GM12878 (cell line): Measurements from ENCODE around the gene TOMM5. TPM values are rescaled to one million over a fixed set of nuclear protein-coding genes. Genes with fewer than 3 reads are reported as not detected.

Experiments used
- BMI1 ChIP-seq: fragments of 450-650 bp; IDR thresholded peaks from 2 replicates; pipeline ENCODE4 v1.6.1; 2016; ENCODE audit warnings: mild to moderate bottlenecking, moderate library complexity, borderline replicate concordance
- EED ChIP-seq: sonication (generic); IDR thresholded peaks from 2 replicates; pipeline ENCODE4 v1.6.1; 2016; ENCODE audit warnings: antibody characterized with exemption, low read depth
- EP300 ChIP-seq, 2 experiments: fragments of 150-350 bp in 1 of 2; IDR thresholded peaks; 2 replicates each; pipeline ENCODE4 v1.6.1; 2011 to 2012; ENCODE audit warnings: low read depth in 2 of 2, low read length in 2 of 2, borderline replicate concordance in 1 of 2, improper control_type of control experiment in 1 of 2, inconsistent platforms in 1 of 2; ENCODE audit not compliant: control insufficient read depth in 1 of 2
- FOXM1 ChIP-seq: IDR thresholded peaks from 2 replicates; pipeline ENCODE4 v1.6.1; 2012; ENCODE audit warnings: low read depth, mild to moderate bottlenecking, inconsistent platforms, low read length, moderate library complexity
- HDAC6 ChIP-seq: fragments of 200-600 bp; sonication (generic); IDR thresholded peaks from one replicate; pipeline ENCODE4 v1.8.0; 2017; ENCODE audit warnings: antibody characterized with exemption; ENCODE audit not compliant: unreplicated experiment
- IKZF2 ChIP-seq, 2 experiments: fragments of 450-650 bp; IDR thresholded peaks; 2 replicates each; pipeline ENCODE4 v1.6.1; 2017; ENCODE audit warnings: mild to moderate bottlenecking in 2 of 2, moderate library complexity in 2 of 2
- KDM1A ChIP-seq: fragments of 200-600 bp; sonication (generic); IDR thresholded peaks from 2 replicates; pipeline ENCODE4 v1.6.1; 2016; ENCODE audit warnings: borderline replicate concordance
- MYC ChIP-seq: IDR thresholded peaks from 2 replicates; pipeline ENCODE4 v1.6.1; 2011; ENCODE audit warnings: mild to moderate bottlenecking, low read length, moderate library complexity, inconsistent platforms; ENCODE audit not compliant: insufficient read depth, insufficient replicate concordance, insufficient read length, severe bottlenecking
- NFIC ChIP-seq: IDR thresholded peaks from 2 replicates; pipeline ENCODE4 v1.6.1; 2012; ENCODE audit warnings: low read depth, mild to moderate bottlenecking, inconsistent platforms, low read length, moderate library complexity
- NFYA ChIP-seq: IDR thresholded peaks from 2 replicates; pipeline ENCODE4 v1.6.1; 2011; ENCODE audit warnings: low read depth, mild to moderate bottlenecking, low read length, improper control_type of control experiment, borderline replicate concordance
- POLR2AphosphoS2 ChIP-seq: IDR thresholded peaks from 2 replicates; pipeline ENCODE4 v1.6.1; 2011; ENCODE audit warnings: low read depth, mild to moderate bottlenecking, low read length, improper control_type of control experiment, moderate library complexity
- POU2F2 ChIP-seq: IDR thresholded peaks from 3 replicates; pipeline ENCODE4 v1.6.1; 2011; ENCODE audit warnings: low read depth, mild to moderate bottlenecking, low read length, borderline replicate concordance
- RBBP5 ChIP-seq: fragments of 200-600 bp; sonication (generic); conservative IDR thresholded peaks from 2 replicates; pipeline ENCODE4 v1.6.1; 2016
- TARDBP ChIP-seq: IDR thresholded peaks from 2 replicates; pipeline ENCODE4 v1.6.1; 2016; ENCODE audit warnings: borderline replicate concordance
- ZZZ3 ChIP-seq: IDR thresholded peaks from 2 replicates; pipeline ENCODE4 v1.6.1; 2011; ENCODE audit warnings: low read depth; ENCODE audit not compliant: control insufficient read depth, insufficient read length
- polyA plus RNA-seq, 11 experiments: library from polyadenylated mRNA; depleted of rRNA in 4 of 11; unstranded in 6 of 11; stranded (reverse) in 5 of 11; fragments of >200 nt; fragmentation: Nextera tagmentation in 4 of 11; fragmentation: Illumina TruSeq in 1 of 11; extraction: Ambion mirVana in 4 of 11; extraction: Trizol in 1 of 11; gene quantifications; 1 replicate in 1 of 11; 2 replicates in 10 of 11; pipeline versions ENCODE4 v1.2.1 to v1.2.3, GENCODE V29; 2011 to 2016; ENCODE audit warnings: inconsistent platforms in 2 of 11, missing spikeins in 2 of 11, low read depth in 1 of 11
- total RNA-seq, 4 experiments: library from RNA; depleted of rRNA in 3 of 4; stranded (reverse); fragments of >200 nt in 3 of 4; fragmentation: Illumina TruSeq in 1 of 4; extraction: Trizol in 1 of 4; gene quantifications; 2 replicates each; pipeline versions ENCODE4 v1.2.1 to v1.2.3, GENCODE V29; 2013 to 2021
- TF ChIP-seq, protein P1 (sequence below): fragments of 450-650 bp; formaldehyde crosslinking; IDR thresholded peaks from 2 replicates; pipeline ENCODE4 v1.4.0; 2020; ENCODE audit warnings: mild to moderate bottlenecking, moderate library complexity
- TF ChIP-seq, protein P2 (sequence below): fragments of 150-350 bp; IDR thresholded peaks from 2 replicates; pipeline ENCODE4 v1.6.1; 2014; ENCODE audit warnings: mild to moderate bottlenecking, low read depth, low read length
- TF ChIP-seq, protein P3 (sequence below): IDR thresholded peaks from 2 replicates; pipeline ENCODE4 v1.6.1; 2012; ENCODE audit warnings: mild to moderate bottlenecking, low read depth, low read length

TOMM5 gene
- total and polyA plus RNA-seq, 10 of the 15 experiments (the other 5 are each of a cell fraction or from before 2014, with no cell fraction given): 152 to 1,143 (median 351) TPM

DNA sequence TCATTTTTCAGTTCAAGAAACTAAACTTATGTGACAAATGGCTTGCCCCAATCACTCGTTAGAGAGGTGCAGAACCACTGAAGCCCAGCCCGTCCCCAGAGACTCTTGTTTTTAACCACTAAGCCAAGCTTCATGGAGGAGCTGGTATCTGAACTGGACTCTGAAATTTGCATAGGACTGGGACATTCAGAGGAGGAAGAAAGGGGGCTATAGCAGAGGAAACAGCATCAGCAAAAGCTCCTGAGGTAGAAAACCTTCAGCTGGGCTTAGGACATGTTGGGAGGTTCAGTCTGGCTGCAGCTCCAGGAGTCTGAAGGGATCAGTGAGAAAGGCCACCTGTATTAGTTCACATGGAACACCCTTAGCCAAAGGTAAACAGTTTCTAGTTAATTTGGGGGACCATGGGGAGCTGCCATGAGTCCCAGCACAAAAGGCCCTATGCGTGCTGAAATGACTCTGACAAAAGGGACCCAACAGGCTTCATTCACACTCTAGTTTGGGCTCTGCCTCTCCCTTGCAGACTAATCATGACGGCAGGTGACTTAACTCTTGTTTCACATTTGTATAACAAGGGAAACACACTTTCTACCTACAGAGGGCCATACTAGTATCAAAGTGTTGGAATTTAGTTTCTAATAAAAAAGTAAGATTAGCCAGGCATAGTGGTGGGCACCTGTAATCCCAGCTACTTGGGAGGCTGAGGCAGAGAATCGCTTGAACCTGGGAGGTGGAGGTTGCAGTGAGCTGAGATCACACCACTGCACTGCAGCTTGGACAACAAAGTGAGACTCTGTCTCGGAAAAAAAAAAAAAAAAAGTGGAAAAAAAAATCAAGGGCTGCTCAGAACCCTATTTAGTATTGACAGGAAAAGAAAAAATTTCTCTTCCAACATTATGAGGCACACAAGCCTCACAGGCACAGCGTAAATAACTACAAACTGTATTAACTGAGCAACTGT, 26.5 kb downstream of the TOMM5 start (continued):
- TF ChIP-seq, protein P1, sequence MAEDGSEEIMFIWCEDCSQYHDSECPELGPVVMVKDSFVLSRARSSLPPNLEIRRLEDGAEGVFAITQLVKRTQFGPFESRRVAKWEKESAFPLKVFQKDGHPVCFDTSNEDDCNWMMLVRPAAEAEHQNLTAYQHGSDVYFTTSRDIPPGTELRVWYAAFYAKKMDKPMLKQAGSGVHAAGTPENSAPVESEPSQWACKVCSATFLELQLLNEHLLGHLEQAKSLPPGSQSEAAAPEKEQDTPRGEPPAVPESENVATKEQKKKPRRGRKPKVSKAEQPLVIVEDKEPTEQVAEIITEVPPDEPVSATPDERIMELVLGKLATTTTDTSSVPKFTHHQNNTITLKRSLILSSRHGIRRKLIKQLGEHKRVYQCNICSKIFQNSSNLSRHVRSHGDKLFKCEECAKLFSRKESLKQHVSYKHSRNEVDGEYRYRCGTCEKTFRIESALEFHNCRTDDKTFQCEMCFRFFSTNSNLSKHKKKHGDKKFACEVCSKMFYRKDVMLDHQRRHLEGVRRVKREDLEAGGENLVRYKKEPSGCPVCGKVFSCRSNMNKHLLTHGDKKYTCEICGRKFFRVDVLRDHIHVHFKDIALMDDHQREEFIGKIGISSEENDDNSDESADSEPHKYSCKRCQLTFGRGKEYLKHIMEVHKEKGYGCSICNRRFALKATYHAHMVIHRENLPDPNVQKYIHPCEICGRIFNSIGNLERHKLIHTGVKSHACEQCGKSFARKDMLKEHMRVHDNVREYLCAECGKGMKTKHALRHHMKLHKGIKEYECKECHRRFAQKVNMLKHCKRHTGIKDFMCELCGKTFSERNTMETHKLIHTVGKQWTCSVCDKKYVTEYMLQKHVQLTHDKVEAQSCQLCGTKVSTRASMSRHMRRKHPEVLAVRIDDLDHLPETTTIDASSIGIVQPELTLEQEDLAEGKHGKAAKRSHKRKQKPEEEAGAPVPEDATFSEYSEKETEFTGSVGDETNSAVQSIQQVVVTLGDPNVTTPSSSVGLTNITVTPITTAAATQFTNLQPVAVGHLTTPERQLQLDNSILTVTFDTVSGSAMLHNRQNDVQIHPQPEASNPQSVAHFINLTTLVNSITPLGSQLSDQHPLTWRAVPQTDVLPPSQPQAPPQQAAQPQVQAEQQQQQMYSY (CRISPR knock-in tag): no peak
- TF ChIP-seq BMI1: no peak
- TF ChIP-seq FOXM1: no peak
- TF ChIP-seq KDM1A: no peak
- no peak for TF ChIP-seq HDAC6
- TF ChIP-seq POLR2AphosphoS2: no peak
- TF ChIP-seq NFYA: no peak
- peak; percentile 15 to 32; a peak in 1 of 4 replicates for TF ChIP-seq IKZF2 (IDR thresholded peaks at IDR 0.05)
- TF ChIP-seq EED: peak; percentile 59; the same call in 1 of the 2 replicates
- TF ChIP-seq, protein P2, sequence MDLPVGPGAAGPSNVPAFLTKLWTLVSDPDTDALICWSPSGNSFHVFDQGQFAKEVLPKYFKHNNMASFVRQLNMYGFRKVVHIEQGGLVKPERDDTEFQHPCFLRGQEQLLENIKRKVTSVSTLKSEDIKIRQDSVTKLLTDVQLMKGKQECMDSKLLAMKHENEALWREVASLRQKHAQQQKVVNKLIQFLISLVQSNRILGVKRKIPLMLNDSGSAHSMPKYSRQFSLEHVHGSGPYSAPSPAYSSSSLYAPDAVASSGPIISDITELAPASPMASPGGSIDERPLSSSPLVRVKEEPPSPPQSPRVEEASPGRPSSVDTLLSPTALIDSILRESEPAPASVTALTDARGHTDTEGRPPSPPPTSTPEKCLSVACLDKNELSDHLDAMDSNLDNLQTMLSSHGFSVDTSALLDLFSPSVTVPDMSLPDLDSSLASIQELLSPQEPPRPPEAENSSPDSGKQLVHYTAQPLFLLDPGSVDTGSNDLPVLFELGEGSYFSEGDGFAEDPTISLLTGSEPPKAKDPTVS: no peak
- TF ChIP-seq MYC: no peak
- peak; percentile 31; the same call in 1 of the 2 replicates for TF ChIP-seq NFIC
- no peak for TF ChIP-seq EP300 (IDR thresholded peaks at IDR 0.05; ENCODE audit: borderline replicate concordance in 1 of 2, control insufficient read depth in 1 of 2, low read depth in 2 of 2, low read length in 2 of 2)
- no peak for TF ChIP-seq ZZZ3
- TF ChIP-seq, protein P3, sequence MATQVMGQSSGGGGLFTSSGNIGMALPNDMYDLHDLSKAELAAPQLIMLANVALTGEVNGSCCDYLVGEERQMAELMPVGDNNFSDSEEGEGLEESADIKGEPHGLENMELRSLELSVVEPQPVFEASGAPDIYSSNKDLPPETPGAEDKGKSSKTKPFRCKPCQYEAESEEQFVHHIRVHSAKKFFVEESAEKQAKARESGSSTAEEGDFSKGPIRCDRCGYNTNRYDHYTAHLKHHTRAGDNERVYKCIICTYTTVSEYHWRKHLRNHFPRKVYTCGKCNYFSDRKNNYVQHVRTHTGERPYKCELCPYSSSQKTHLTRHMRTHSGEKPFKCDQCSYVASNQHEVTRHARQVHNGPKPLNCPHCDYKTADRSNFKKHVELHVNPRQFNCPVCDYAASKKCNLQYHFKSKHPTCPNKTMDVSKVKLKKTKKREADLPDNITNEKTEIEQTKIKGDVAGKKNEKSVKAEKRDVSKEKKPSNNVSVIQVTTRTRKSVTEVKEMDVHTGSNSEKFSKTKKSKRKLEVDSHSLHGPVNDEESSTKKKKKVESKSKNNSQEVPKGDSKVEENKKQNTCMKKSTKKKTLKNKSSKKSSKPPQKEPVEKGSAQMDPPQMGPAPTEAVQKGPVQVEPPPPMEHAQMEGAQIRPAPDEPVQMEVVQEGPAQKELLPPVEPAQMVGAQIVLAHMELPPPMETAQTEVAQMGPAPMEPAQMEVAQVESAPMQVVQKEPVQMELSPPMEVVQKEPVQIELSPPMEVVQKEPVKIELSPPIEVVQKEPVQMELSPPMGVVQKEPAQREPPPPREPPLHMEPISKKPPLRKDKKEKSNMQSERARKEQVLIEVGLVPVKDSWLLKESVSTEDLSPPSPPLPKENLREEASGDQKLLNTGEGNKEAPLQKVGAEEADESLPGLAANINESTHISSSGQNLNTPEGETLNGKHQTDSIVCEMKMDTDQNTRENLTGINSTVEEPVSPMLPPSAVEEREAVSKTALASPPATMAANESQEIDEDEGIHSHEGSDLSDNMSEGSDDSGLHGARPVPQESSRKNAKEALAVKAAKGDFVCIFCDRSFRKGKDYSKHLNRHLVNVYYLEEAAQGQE: no peak
- TF ChIP-seq RBBP5: no peak
- peak; percentile 77; the same call in 2 of the 3 replicates for TF ChIP-seq POU2F2
- no peak for TF ChIP-seq TARDBP
